Pancreas (tissue), 10 donors: ENCODE data around the gene NSF. TPM values are rescaled to one million over a fixed set of nuclear protein-coding genes. Genes with fewer than 3 reads are reported as not detected.
A peak's percentile ranks its signal among the peaks of the same experiment; 100 is the strongest.
"Not testable (repeated sequence)": the region's sequence is repeated elsewhere in the genome, so short reads cannot be mapped to it uniquely, and the experiment has no call there.

Experiments used
- ATAC-seq, 4 donors: fragments of 200-7000 bp; cut with Tn5 transposase; one replicate each; pipeline versions ENCODE4 v1.8.0 to v1.9.1; 2020; ENCODE audit warnings: mild to moderate bottlenecking in 4 of 4, moderate library complexity in 4 of 4
- DNase-seq, 6 donors: peaks; one replicate each; pipeline ENCODE4 v3.0.0-alpha.2; 2020
- FAIRE-seq: peaks from 2 replicates; lab custom pipeline; 2012; peaks lifted over from hg19 to GRCh38; lab: Jason Lieb, UNC
- H3K27ac ChIP-seq, 4 donors: fragments of 200-600 bp; sonication (generic); 1 replicate in 3 of 4; 2 replicates in 1 of 4; pipeline versions ENCODE4 v1.5.0 to v1.8.0; 2020
- H3K27me3 ChIP-seq, 4 donors: fragments of 200-600 bp; one replicate each; pipeline ENCODE4 v1.8.0; 2021
- H3K36me3 ChIP-seq, 3 donors: fragments of 200-600 bp; sonication (generic) in 1 of 3; one replicate each; pipeline versions ENCODE4 v1.5.0 to v1.8.0; 2020 to 2021
- H3K4me1 ChIP-seq, 3 donors: fragments of 200-600 bp; one replicate each; pipeline ENCODE4 v1.8.0; 2021
- H3K4me3 ChIP-seq, 4 donors: fragments of 200-600 bp; sonication (generic) in 2 of 4; one replicate each; pipeline versions ENCODE4 v1.5.0 to v1.8.0; 2020 to 2021
- H3K9me3 ChIP-seq, 4 donors: fragments of 200-600 bp; one replicate each; pipeline ENCODE4 v1.8.0; 2021
- WGBS, 2 donors: extraction: QIAGEN DNeasy Blood & Tissue Kit; methylation state at CpG; one replicate each; pipeline ENCODE4 v1.1.7; 2013; 5-methylcytosine and 5-hydroxymethylcytosine counted together
- intact Hi-C, 3 donors: fragments of 100-400 bp; cut with DNase I; formaldehyde crosslinking; loops; one replicate each; pipeline versions ENCODE4 v1.11.1 to v1.14.2; 2022
- polyA plus RNA-seq, 2 donors: library from polyadenylated mRNA; stranded (reverse); fragments of 200-250 nt; gene quantifications; one replicate each; pipeline ENCODE4 v1.2.3, GENCODE V29; 2013
- total RNA-seq, 6 donors: library from RNA; stranded (reverse); fragmentation: NEBNext Ultra II Directional in 4 of 6; extraction: Animal tissue kit (Norgen Biotek cat#: 25700) in 4 of 6; gene quantifications; one replicate each; pipeline versions ENCODE4 v1.2.1 to v1.2.4, GENCODE V29; 2021 to 2023
- donor health status: healthy with polysubstance abuse.
- donor health status: DM: no; HTN: no; CAD: no; lungs with moderate emphysema.
- donor health status: DM: no; HTN: no; CAD: no.
- donor health status: control.
- donor health status: control.
- donor health status: Bipolar disorder and iron deficiency.
- donor health status: DM: yes; HTN: yes; CAD: no.
- donor health status: DM: no; HTN: no; CAD: no.
- donor health status: DM: no; HTN: no; CAD: no.
- donor health status: DM: yes; HTN: yes; CAD: no.

NSF gene
- total RNA-seq, result 10 to 100 TPM; 24.7 to 32.4 (median 30.6) TPM
- 10 to 100 TPM in 1 of 2 donors, 1 to 10 TPM in 1; 6.2 to 15.0 TPM for polyA plus RNA-seq

DNA sequence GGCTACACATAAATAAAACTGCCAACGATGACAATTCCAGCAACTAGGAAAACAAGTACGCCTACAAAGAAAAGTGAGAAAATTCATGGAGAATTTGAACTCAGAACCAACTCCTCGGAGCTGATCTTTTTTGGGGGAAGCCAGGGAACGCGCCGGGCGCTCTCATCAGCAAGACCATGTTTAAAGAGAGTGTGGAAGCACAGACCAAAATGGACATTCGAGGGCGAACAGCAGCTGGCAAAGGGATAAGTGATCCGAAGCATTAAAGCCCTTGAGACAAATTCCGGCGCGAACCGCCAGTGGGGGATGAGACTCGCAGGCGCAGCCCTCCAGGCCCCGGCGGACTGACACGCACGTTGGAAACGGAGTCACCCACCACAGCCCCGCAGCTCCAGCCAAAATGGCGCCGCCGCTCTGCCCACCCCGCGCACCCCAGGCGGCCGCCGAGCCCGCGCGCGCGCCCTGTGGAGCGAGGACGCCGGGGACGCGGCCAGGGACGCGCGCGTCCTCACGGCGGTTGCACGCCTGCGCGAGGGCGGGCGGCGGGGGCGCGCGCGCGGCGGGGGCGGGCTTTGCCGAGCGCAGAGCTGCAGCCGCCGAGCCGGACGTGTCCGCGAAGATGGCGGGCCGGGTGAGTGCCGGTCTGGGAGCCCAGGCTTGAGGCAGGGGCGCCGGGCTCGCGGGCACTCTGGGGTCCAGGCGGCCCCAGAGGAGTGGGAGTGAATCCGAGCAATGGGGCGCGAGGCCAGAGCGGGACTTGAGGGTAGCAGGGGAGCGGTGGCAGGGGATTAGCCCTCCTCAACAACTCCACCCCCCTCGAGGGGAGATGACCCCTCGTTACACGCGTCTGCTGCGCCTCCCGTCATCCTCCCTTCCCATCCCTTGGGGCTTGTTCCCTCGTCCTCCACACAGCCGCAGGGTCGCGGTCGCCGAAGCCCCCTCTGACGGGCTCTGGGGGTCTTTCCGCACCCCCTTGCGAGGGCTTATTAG, at the start of gene NSF:
NSF (plus strand) TSS at position 513 of the 990 bp plus-strand sequence; CDS start at position 620, 107 bp downstream.
- FAIRE-seq, H3K27ac ChIP-seq, H3K36me3 ChIP-seq, H3K9me3 ChIP-seq, H3K27me3 ChIP-seq, DNase-seq, H3K4me3 ChIP-seq, intact Hi-C loops, H3K4me1 ChIP-seq: not testable (repeated sequence)
- ATAC-seq, result peak; percentile 93 to 97 (median 95)
- no CpG with 5 or more reads among the region's 95 CpGs for WGBS, 2 donors

DNA sequence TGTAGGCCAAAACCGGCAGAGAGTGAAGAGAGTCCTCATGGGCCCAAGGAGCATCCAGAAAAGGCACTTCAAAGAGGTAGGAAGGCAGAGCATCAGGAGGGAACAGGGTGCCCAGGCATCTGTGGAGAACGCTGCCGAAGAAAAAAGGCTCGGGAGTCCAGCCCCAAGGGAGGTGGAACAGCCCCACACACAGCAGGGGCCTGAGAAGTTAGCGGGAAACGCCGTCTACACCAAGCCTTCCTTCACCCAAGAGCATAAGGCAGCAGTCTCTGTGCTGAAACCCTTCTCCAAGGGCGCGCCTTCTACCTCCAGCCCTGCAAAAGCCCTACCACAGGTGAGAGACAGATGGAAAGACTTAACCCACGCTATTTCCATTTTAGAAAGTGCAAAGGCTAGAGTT, 41.9 kb upstream of the NSF start:
- H3K36me3 ChIP-seq, H3K27me3 ChIP-seq, FAIRE-seq, H3K4me3 ChIP-seq, H3K9me3 ChIP-seq, H3K4me1 ChIP-seq, intact Hi-C loops, ATAC-seq, H3K27ac ChIP-seq: not testable (repeated sequence)
- WGBS, 2 donors, result 93 to 97% methylated on average over 9 of the region's 10 CpGs
- DNase-seq, result peak in 2 of 6 donors; percentile 6 to 17

DNA sequence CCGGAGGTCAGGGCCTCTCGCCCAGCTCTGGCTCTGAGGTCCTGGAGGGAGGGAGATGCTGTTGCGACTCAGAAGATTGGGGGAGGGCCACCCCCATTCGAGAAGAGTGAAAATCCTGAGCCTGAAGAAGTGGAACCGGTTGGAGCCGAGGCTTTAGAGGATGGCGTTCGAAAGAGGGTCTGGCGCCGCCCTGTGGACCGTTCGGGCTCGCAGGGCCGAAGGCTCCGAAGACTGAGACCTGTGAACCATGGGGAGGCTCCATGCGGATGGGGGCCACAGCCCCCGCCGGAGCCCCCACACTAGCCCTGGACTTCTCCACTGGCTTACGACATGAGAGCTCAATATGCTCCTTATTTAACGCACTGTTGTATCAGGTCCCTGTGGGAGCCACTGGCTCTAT, 31.3 kb upstream of the NSF start:
- ATAC-seq, result peak in 1 of 4 donors; percentile 58
- H3K4me3 ChIP-seq, DNase-seq, H3K36me3 ChIP-seq, FAIRE-seq, H3K4me1 ChIP-seq, H3K9me3 ChIP-seq, intact Hi-C loops, H3K27ac ChIP-seq, H3K27me3 ChIP-seq: not testable (repeated sequence)
- WGBS, 2 donors, result no CpG with 5 or more reads among the region's 20 CpGs

DNA sequence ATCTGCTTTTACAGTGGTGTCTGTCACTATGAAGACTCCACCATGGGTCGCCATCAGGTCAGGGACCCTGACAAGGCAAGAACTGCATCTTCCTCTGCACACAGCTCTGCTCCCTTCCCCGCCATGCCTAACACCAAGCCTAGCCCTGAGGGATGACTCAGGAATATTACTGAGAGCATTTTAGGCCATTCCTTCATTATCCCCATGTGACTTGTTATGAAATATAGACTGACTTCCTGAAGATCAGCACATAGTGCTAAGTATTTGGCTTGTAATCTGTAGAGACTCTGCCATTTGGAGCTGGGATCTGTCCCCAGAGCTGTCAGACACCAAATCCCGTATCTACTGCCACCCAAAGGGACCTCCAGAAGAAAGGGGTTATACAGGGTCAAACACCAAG, 30.4 kb upstream of the NSF start:
- H3K4me1 ChIP-seq, H3K36me3 ChIP-seq, H3K4me3 ChIP-seq, H3K9me3 ChIP-seq, H3K27ac ChIP-seq, intact Hi-C loops, H3K27me3 ChIP-seq, DNase-seq, FAIRE-seq: not testable (repeated sequence)
- no CpG with 5 or more reads among the region's 3 CpGs for WGBS, 2 donors
- peak in 3 of 4 donors; percentile 56 to 57 (median 56) for ATAC-seq

DNA sequence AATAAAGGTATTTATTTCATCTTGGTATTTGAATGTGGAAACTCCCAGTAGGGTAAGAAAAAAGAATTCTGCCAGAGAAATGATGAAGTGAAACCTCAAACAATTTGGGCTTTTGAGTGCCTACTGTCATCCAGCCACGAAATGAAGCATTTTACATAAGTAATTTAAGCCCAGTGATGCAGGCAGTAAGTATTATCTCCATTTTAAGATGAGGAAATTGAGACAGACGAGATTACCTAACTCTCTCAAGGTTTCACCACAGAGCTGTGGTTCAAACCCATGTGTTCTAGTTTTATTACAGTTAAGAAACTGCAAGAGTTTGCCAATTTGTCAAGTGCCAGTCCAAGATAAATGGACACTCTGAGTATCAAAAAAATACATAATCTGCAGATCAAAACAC, 24.2 kb upstream of the NSF start:
- FAIRE-seq, H3K36me3 ChIP-seq, H3K4me3 ChIP-seq, DNase-seq, H3K4me1 ChIP-seq, H3K27me3 ChIP-seq, H3K9me3 ChIP-seq, intact Hi-C loops, H3K27ac ChIP-seq: not testable (repeated sequence)
- WGBS, 2 donors, result no CpG with 5 or more reads among the region's 2 CpGs
- peak in 2 of 4 donors; percentile 33 to 42 for ATAC-seq

DNA sequence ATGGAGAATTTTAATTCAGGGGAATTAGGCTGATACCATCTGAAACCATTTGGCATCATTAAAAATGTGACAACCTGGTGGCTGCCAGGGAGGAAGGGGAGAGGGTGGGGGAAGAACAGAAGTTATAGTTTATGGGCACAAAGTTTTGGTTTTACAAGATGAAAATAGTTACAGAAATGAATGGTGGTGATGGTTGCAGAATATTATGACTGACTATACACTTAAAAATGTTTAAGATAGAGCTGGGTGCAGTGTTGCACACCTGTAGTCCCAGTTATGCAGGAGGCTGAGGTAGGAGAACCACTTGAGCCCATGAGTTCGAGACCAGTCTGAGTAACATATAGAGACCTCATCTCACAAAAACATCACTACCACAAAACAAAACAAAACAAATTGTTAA, 23.5 kb upstream of the NSF start:
- H3K4me1 ChIP-seq, H3K27ac ChIP-seq, H3K4me3 ChIP-seq, H3K9me3 ChIP-seq, intact Hi-C loops, FAIRE-seq, DNase-seq, H3K27me3 ChIP-seq, ATAC-seq, H3K36me3 ChIP-seq: not testable (repeated sequence)
- WGBS, 2 donors, result no CpG with 5 or more reads among the region's 1 CpG

DNA sequence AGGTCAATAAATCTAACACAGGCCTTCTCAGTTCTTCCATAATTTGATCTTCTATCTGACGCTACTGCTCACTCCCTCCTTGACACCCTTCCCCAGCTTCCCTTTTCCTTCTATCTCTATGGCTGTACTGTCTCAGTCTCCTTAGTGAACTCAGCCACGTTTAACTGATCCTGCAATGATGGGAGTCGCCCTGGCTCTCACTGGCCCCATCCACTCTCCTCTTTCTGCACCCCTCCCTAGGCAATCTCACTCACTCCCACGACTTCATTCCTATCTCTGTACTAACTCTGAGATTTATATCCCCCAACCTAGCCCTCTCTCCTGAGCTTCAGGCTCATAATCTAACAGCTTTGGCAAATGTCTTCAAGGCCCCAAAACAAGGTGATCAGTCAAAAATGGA, 18.7 kb upstream of the NSF start:
- H3K4me3 ChIP-seq, H3K36me3 ChIP-seq, FAIRE-seq, intact Hi-C loops, ATAC-seq, H3K27me3 ChIP-seq, H3K27ac ChIP-seq, H3K4me1 ChIP-seq, DNase-seq, H3K9me3 ChIP-seq: not testable (repeated sequence)
- no CpG with 5 or more reads among the region's 4 CpGs for WGBS, 2 donors

DNA sequence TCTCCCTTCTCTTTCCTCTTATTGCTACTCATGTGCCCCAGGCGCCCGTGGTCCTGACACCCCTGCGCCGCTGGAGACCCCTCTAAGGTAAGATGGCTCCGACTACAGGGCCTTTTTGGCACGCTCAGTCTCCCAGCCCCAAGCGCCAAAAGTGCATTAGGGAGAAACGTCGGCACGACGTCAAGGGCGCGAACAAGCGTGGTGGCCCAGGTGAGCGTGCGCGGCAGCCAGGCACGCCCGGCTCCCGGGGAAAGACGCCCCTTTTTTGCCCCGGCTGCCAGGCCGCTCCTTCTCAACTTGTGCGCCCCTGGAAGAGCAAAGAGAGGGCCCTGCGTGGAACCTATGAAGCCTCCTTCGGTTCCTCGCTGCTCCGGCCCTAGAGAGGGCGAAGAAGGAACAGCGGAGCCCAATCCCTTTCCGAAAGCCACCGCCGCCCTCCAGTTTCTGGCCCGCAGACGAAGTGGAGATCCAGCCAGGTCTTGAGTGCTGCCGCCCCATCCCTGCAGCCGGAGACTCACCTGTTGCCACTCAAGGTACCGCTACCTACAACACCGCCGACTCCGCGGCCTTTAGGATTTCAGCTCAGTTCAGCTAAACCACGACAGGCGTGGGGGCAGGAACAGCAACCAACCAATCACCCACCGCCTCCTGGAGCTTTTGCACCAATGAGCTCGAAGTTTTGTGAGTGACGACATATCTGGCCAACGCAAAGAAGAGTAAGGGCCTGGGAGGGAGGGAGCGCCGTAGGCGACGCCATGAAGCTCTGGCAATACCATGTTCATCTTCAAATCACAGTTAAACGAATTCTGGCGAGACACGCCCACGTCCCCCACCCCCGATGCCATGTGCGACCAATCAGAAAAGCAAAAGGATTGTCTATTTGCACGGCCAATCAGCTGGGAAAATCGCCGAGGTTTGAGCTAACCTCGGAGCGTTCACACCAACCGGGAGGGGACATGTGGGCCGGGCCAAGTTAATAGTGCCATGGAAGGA, 11.1 kb upstream of the NSF start, which contains the start of gene ARL17A:
ARL17A (minus strand) TSS at position 609 of the 993 bp plus-strand sequence. CDS start 3,369 bp downstream, outside the sequence.
- WGBS, 2 donors, result 0% methylated on average over 13 of the region's 65 CpGs; no CpG with 5 or more reads in 1 of the 2 donors
- ATAC-seq (peak; percentile 94 to 97 (median 94)), FAIRE-seq (peak; percentile 97), DNase-seq (peak; percentile 68 to 87 (median 84))
- intact Hi-C loops, H3K36me3 ChIP-seq, H3K27ac ChIP-seq, H3K4me1 ChIP-seq, H3K27me3 ChIP-seq, H3K4me3 ChIP-seq, H3K9me3 ChIP-seq: not testable (repeated sequence)

DNA sequence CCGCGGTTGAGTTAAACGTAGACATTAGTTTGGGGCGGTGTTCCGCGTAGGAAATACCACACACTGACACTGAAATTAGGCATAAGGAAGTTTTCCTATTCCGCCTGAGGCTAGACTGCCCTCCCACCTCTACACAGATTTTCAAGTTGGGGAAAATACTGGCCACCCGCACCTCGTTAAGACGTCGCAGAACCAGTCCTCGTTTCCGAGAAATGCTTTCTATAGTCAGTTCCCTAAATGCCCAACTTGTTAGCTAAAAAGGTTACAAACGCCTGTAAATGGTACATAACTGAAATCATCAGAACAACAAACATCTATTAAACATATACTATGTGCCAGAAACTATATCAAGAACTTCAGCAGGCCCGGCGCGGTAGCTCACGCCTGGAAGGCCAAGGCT, 10.4 kb upstream of the NSF start:
- H3K27ac ChIP-seq, result not testable (repeated sequence)

DNA sequence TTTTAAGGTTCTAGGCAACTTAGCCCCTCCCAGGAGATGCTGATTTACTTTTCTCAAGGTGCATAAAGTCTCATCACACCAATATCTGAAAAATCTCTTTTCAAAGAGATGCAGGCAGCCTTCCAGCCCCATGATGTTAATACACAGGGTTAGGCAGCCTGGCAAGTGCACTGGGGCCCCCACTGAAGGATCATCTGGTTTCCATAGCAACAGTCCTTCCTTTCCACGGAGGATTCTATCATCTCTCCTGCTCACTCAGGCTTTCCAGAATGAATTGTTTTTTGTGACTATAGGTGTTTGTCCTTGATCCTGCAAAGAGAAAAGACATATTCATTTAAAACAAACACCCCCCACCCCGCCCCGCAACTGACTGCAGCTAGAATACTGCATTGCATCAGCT, 5.0 kb upstream of the NSF start:
- H3K4me1 ChIP-seq, H3K27me3 ChIP-seq, FAIRE-seq, ATAC-seq, H3K9me3 ChIP-seq, H3K4me3 ChIP-seq, H3K36me3 ChIP-seq, DNase-seq, H3K27ac ChIP-seq, intact Hi-C loops: not testable (repeated sequence)
- WGBS, 2 donors, result no CpG with 5 or more reads among the region's 3 CpGs

More for the DNA sequence above, 10.4 kb upstream of the NSF start:
- FAIRE-seq, H3K27me3 ChIP-seq, H3K9me3 ChIP-seq, DNase-seq, H3K36me3 ChIP-seq, H3K4me3 ChIP-seq, H3K4me1 ChIP-seq, intact Hi-C loops, ATAC-seq: not testable (repeated sequence)
- WGBS, 2 donors, result 7 to 11% methylated on average over 5 to 7 of the region's 18 CpGs

DNA sequence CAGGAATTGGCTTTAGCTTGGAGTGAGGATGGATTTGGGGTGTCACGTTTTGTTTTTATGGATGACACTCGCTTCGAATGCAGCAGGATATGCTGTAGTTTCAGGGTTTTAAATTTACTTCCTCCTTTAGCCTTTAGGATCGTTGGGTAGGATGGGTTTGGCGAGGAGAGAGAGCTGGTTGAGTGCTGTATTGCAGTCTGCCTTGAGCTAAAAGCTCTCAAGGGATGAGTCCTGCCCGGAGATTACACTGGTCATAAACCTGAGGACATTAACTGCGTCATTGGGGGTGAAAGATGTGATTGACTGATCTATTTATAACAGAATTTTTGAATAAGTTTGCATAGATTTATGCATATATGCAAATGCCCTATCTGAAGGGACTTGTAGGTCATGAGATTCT, 863 bp downstream of the NSF start:
- intact Hi-C loops, H3K36me3 ChIP-seq, H3K4me1 ChIP-seq, FAIRE-seq, H3K4me3 ChIP-seq, DNase-seq, H3K9me3 ChIP-seq, H3K27ac ChIP-seq, H3K27me3 ChIP-seq: not testable (repeated sequence)
- peak; percentile 51 to 78 (median 64) for ATAC-seq
- no CpG with 5 or more reads among the region's 7 CpGs for WGBS, 2 donors
